ENCODE measurements around the gene RPTN. TPM values are rescaled to one million over a fixed set of nuclear protein-coding genes. Genes with fewer than 3 reads are reported as not detected.

The RPTN gene
- total and polyA plus RNA-seq, 2 of the 4 experiments (the other 2 are of a cell fraction): not detected

DNA sequence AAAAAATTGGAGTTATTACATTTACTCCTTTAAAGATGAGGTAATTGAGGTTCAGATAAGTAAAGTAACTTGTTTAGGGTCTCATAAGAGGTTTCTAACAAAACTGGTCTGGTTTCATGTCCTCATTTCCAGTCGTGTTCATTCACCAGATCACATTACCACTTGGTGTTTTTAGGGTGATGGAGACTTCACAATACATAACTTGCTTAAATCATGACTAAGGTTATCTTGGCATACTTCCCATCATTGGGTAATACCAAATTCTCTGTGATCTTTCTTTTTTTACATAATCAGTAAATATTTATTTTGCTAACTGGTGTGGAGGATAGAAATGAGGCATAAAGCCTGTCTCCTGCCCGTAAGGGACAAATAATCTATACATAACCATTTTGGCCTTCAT is 31.6 kb upstream of the RPTN start:
- Histone ChIP-seq H3K23ac (ENCODE audit: low read depth, low read length) (no peak overlapping the region), H3K79me1 (ENCODE audit: low read depth in 1 of 2, low read length in 2 of 2) (no peaks in the 10 kb centered on the region), H4K5ac (ENCODE audit: low read depth, low read length) (no peak overlapping the region), H2BK5ac (ENCODE audit: low read depth, low read length, poor library complexity, severe bottlenecking) (no peak overlapping the region), H2BK20ac (ENCODE audit: low read depth, low read length) (no peak overlapping the region), H4K8ac (ENCODE audit: low read depth in 2 of 2, low read length in 2 of 2) (no peak overlapping the region), H3K4me3 (ENCODE audit: insufficient read depth, low read depth, low read length) (no peak overlapping the region), H3K4me1 (ENCODE audit: control insufficient read depth, insufficient read depth, low read length) (no peaks in the 10 kb centered on the region), H3K18ac (ENCODE audit: low read depth, low read length) (no peak overlapping the region), H3K27me3 (ENCODE audit: control insufficient read depth, insufficient read depth, low read length) (no peaks in the 10 kb centered on the region), H3K36me3 (ENCODE audit: control insufficient read depth, insufficient read depth, low read length) (no peaks in the 10 kb centered on the region), H2BK15ac (ENCODE audit: low read depth, low read length) (no peak overlapping the region), H2AFZ (replicated peaks; ENCODE audit: low read length, poor library complexity) (no peak overlapping the region), H3K4me2 (ENCODE audit: low read depth, low read length) (no peak overlapping the region), H2AK5ac (ENCODE audit: low read depth, low read length) (no peak overlapping the region), H4K20me1 (ENCODE audit: insufficient read depth, low read length) (no peaks in the 10 kb centered on the region), H3K9me1 (ENCODE audit: insufficient read depth, low read length) (no peaks in the 10 kb centered on the region), H3K9me3 (ENCODE audit: control insufficient read depth, insufficient read depth, low read length) (no peaks in the 10 kb centered on the region), H2AK9ac (replicated peaks; ENCODE audit: low read depth, low read length, poor library complexity) (no peak overlapping the region), H3K9ac (ENCODE audit: low read depth, low read length) (no peak overlapping the region), H3K27ac (ENCODE audit: insufficient read depth, low read length) (no peak overlapping the region), H3K14ac (replicated peaks; ENCODE audit: low read depth, low read length) (no peak overlapping the region), H3K56ac (ENCODE audit: extremely low read depth, insufficient read depth, low read length) (no peak overlapping the region), H2BK120ac (ENCODE audit: low read depth, low read length) (no peak overlapping the region), H3K4ac (ENCODE audit: low read depth, low read length) (no peak overlapping the region), H4K91ac (ENCODE audit: insufficient read depth, low read depth, low read length) (no peak overlapping the region)
- DNase-seq: peak; percentile 5
- ChIA-PET POLR2A (ENCODE audit: unreplicated experiment) (no interaction called here), CTCF (no interaction called here)
- in situ Hi-C loops (cut with MboI; ENCODE audit: low sequenced_read_pairs) (no loop called here), dilution Hi-C loops (cut with HindIII; ENCODE audit: low sequenced_read_pairs, unreplicated experiment) (no loop called here), intact Hi-C loops (cut with micrococcal nuclease) (no loop called here)
- ATAC-seq (ENCODE audit: low read depth): no peak
- BruUV-seq (replicated peaks): no TSS peak
- whole genome bisulfite sequencing, 2 experiments (ENCODE audit: extremely low coverage in 2 of 2, insufficient read length in 1 of 2): no CpG with 5 or more reads among the region's 2 CpGs
- TF ChIP-seq MXI1 (IDR thresholded peaks at IDR 0.05; ENCODE audit: borderline replicate concordance, low read depth, low read length) (no peak), CHD1 (IDR thresholded peaks at IDR 0.05; ENCODE audit: low read depth, low read length) (no peak), RAD21 (IDR thresholded peaks at IDR 0.05; ENCODE audit: low read length) (no peak), MAZ (IDR thresholded peaks at IDR 0.05; ENCODE audit: borderline replicate concordance, low read depth, low read length) (no peak), FOS (IDR thresholded peaks at IDR 0.05; ENCODE audit: low read depth, low read length) (no peak), USF2 (IDR thresholded peaks at IDR 0.05; ENCODE audit: low read depth, low read length) (no peak), BHLHE40 (IDR thresholded peaks at IDR 0.05; ENCODE audit: low read depth, low read length) (no peak), CEBPB (IDR thresholded peaks at IDR 0.05; ENCODE audit: low read depth, low read length) (no peak), RFX5 (IDR thresholded peaks at IDR 0.05; ENCODE audit: low read depth, low read length) (no peak), MAFK (IDR thresholded peaks at IDR 0.05; ENCODE audit: low read depth, low read length) (no peak), CTCF (conservative IDR thresholded peaks at IDR 0.05; ENCODE audit: low read depth, low read length) (no peak), NFE2L2 (IDR thresholded peaks at IDR 0.05; ENCODE audit: low read depth, low read length) (no peak), SMC3 (IDR thresholded peaks at IDR 0.05; ENCODE audit: low read depth, low read length) (no peak), RCOR1 (IDR thresholded peaks at IDR 0.05; ENCODE audit: insufficient replicate concordance, low read length) (no peak), POLR2A (IDR thresholded peaks at IDR 0.05; ENCODE audit: low read depth, low read length) (no peak)
- TF ChIP-seq, protein P1, sequence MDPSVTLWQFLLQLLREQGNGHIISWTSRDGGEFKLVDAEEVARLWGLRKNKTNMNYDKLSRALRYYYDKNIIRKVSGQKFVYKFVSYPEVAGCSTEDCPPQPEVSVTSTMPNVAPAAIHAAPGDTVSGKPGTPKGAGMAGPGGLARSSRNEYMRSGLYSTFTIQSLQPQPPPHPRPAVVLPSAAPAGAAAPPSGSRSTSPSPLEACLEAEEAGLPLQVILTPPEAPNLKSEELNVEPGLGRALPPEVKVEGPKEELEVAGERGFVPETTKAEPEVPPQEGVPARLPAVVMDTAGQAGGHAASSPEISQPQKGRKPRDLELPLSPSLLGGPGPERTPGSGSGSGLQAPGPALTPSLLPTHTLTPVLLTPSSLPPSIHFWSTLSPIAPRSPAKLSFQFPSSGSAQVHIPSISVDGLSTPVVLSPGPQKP (IDR thresholded peaks at IDR 0.05; ENCODE audit: borderline replicate concordance, low read depth, low read length): no peak

Data from IMR-90 (cell line).